ENCODE results near the gene LITAFD. TPM values are rescaled to one million over a fixed set of nuclear protein-coding genes. Genes with fewer than 3 reads are reported as not detected.

Gene LITAFD
- total RNA-seq, 1 experiment from 2014 or later = not detected

DNA sequence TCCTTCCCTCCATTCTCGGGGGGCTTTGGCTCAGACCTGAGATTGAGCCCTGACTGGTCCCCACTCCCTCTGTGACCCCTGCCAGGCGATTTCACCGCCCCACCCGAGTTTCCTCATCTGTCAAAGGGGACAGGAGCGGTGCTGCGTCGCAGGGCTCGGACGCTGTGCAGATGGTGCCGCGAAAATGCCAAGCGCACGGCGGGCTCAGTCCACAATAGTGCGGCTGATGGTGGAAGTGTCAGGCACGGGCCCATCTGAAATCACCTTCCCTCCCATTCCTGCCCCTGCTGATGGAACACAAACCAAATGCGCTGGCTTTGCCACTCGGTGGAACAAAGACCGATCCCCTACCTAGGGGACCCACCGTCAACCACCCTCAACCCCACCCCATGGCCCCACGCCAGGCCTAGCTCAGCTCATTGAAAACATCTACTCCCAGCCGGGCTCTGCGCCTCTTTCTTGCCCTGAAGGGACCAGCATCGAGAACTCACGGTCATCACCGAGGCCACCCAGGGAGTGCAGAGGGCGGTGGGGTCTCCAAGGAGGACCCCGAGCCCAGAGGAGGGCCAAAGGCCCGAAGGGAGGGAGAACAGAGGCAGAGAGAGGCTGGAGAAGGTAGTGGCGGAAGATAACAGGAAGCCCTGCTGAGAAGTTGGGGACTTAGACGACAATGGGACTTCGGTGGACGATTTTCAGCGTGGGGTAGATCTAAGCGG is 14.8 kb upstream of the LITAFD start:
- Mint-ChIP-seq H3K4me3 (ENCODE audit: unreplicated experiment) (peak overlapping the region; percentile 97), H3K9me3 (ENCODE audit: unreplicated experiment) (no peaks in the 10 kb centered on the region), H3K27me3 (ENCODE audit: insufficient read depth, unreplicated experiment) (no peaks in the 10 kb centered on the region), H3K4me1 (ENCODE audit: low read depth, unreplicated experiment) (peaks cover 15% of the 10 kb centered on the region), H3K36me3 (ENCODE audit: insufficient read depth, unreplicated experiment) (peaks cover 43% of the 10 kb centered on the region), H3K27ac (ENCODE audit: unreplicated experiment) (peak overlapping the region; percentile 97)
- no peaks in the 10 kb centered on the region for H3K9me3 ChIP-seq
- CTCF ChIA-PET = interaction anchor here (1.7 to 2.4 kb wide), 2 partner anchors 11 to 13 kb away, joined by 8 read pairs; no protein-coding TSS in a partner anchor
- BruUV-seq (replicated peaks) = no TSS peak
- peak overlapping the region; percentile 62 for H3K4me3 ChIP-seq (ENCODE audit: low read depth, low read length)
- no peaks in the 10 kb centered on the region for H3K36me3 ChIP-seq (ENCODE audit: control insufficient read depth, insufficient read depth, low read length)
- H3K27me3 ChIP-seq (replicated peaks; ENCODE audit: control insufficient read depth, insufficient read depth, low read length) = no peaks in the 10 kb centered on the region
- intact Hi-C loops (cut with micrococcal nuclease; ENCODE audit: unreplicated experiment) = loop anchor here (5.0 kb wide), 2 partner anchors 70 to 225 kb away; partner anchors contain the start of genes HAPSTR1, PMM2 and TMEM186
- peaks cover 55% of the 10 kb centered on the region for H3K4me1 ChIP-seq
- TF ChIP-seq, protein P1, sequence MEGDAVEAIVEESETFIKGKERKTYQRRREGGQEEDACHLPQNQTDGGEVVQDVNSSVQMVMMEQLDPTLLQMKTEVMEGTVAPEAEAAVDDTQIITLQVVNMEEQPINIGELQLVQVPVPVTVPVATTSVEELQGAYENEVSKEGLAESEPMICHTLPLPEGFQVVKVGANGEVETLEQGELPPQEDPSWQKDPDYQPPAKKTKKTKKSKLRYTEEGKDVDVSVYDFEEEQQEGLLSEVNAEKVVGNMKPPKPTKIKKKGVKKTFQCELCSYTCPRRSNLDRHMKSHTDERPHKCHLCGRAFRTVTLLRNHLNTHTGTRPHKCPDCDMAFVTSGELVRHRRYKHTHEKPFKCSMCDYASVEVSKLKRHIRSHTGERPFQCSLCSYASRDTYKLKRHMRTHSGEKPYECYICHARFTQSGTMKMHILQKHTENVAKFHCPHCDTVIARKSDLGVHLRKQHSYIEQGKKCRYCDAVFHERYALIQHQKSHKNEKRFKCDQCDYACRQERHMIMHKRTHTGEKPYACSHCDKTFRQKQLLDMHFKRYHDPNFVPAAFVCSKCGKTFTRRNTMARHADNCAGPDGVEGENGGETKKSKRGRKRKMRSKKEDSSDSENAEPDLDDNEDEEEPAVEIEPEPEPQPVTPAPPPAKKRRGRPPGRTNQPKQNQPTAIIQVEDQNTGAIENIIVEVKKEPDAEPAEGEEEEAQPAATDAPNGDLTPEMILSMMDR (IDR thresholded peaks at IDR 0.05; ENCODE audit: insufficient read depth in 1 of 2, low read depth in 1 of 2, low read length in 1 of 2, severe bottlenecking in 1 of 2, unreplicated experiment in 1 of 2) = no peak
- DNase-seq = no peak
- POLR2A ChIA-PET = no interaction called here

DNA sequence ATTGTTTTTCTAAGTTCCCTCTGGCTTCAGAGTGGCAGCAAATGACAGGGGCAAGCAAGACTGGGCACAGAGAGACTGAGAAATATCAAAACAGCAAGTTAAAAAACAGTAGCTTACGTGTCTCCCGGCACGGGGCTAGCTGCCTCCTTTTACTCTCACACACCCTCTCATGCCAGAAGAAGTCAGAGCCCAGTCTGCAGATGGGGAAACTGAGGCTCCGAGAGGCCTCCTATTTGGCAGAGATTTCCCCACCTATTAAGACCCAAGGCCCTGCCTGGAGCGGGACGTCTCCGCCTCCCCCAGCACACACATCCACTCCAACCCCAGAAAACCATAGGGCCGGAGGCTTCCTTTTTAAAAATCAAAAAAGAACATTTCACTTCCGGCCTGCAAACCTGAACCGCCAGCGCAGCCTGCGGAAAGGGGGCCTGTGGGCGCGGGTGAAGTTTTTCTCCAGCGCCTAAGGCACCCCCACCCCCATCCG is 14.2 kb upstream of the LITAFD start:
- no peaks in the 10 kb centered on the region for H3K27me3 Mint-ChIP-seq (ENCODE audit: insufficient read depth, unreplicated experiment)
- Histone ChIP-seq H3K27me3 (replicated peaks; ENCODE audit: control insufficient read depth, insufficient read depth, low read length) (no peaks in the 10 kb centered on the region), H3K4me3 (ENCODE audit: low read depth, low read length) (peak overlapping the region; percentile 62), H3K4me1 (peaks cover 49% of the 10 kb centered on the region), H3K9me3 (no peaks in the 10 kb centered on the region), H3K36me3 (ENCODE audit: control insufficient read depth, insufficient read depth, low read length) (no peaks in the 10 kb centered on the region)
- H3K36me3 Mint-ChIP-seq (ENCODE audit: insufficient read depth, unreplicated experiment) = peaks cover 37% of the 10 kb centered on the region
- ChIA-PET POLR2A (interaction anchor here (0.5 to 1.6 kb wide), 3 partner anchors 11 to 71 kb away, joined by 4 to 9 read pairs (median 8); partner anchors contain the start of genes PMM2 and TMEM186), CTCF (interaction anchor here (1.2 to 2.4 kb wide), 5 partner anchors 8 to 77 kb away, joined by 3 to 8 read pairs (median 5); no protein-coding TSS in a partner anchor)
- H3K4me1 Mint-ChIP-seq (ENCODE audit: low read depth, unreplicated experiment) = peaks cover 15% of the 10 kb centered on the region
- TSS peak; percentile 67 for BruUV-seq (replicated peaks)
- peak overlapping the region; percentile 97 for H3K4me3 Mint-ChIP-seq (ENCODE audit: unreplicated experiment)
- intact Hi-C loops (cut with micrococcal nuclease; ENCODE audit: unreplicated experiment) = loop anchor here (5.0 kb wide), 2 partner anchors 71 to 224 kb away; partner anchors contain the start of genes HAPSTR1, PMM2 and TMEM186
- TF ChIP-seq, protein P1 (IDR thresholded peaks at IDR 0.05; ENCODE audit: insufficient read depth in 1 of 2, low read depth in 1 of 2, low read length in 1 of 2, severe bottlenecking in 1 of 2, unreplicated experiment in 1 of 2) = no peak
- peak overlapping the region; percentile 97 for H3K27ac Mint-ChIP-seq (ENCODE audit: unreplicated experiment)
- no peak for DNase-seq
- H3K9me3 Mint-ChIP-seq (ENCODE audit: unreplicated experiment) = no peaks in the 10 kb centered on the region

DNA sequence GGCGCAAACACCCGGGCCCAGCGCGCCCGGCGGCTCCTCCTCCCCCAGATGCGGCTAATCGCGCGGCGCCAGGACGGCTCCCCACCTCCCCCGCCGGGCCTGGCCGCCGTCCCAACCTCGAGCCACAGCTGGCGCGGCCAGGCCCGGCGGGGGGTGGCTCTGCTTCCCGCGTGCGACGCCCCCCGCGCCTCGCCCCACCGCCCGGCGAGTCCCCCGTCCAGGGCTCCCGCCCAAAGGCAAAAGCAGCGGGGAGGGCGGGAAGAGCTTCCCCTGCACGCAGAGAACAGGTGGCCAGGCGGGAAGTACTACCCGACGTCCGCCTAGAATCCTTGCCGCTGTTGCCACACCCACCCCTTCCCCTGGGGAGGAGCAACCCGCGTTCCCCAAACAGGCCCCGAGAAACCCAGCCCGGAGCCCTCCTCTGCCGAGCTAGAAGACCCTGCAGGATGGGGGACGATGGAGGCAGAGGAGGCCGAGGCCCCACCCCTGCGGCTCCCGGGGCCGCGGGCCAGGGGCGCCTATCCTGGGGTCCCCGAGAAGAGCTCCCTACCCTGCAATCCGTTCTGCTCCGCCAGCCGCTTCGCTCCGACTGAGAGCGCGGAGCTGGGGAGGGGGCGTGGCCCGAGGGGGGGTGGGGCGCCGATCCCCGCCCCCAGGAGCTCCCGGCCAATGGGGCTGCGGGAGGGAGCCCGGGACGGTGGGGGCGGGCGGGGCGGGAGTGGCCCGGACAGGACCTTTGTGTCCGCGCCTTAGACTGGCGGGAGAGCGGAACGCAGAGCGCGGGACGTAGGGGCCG is 13.5 kb upstream of the LITAFD start, which contains the start of gene CARHSP1:
Gene CARHSP1, minus strand, starts transcription at position 591 of the 796 bp plus-strand sequence. CDS start 9,678 bp downstream, outside the sequence.
- Histone ChIP-seq H3K4me1 (peaks cover 42% of the 10 kb centered on the region), H3K36me3 (ENCODE audit: control insufficient read depth, insufficient read depth, low read length) (no peaks in the 10 kb centered on the region), H3K4me3 (ENCODE audit: low read depth, low read length) (peak within 1 kb of the TSS; percentile 62), H3K27me3 (replicated peaks; ENCODE audit: control insufficient read depth, insufficient read depth, low read length) (no peaks in the 10 kb centered on the region), H3K9me3 (no peaks in the 10 kb centered on the region)
- DNase-seq = peak; percentile 89
- H3K36me3 Mint-ChIP-seq (ENCODE audit: insufficient read depth, unreplicated experiment) = peaks cover 30% of the 10 kb centered on the region
- H3K4me3 Mint-ChIP-seq (ENCODE audit: unreplicated experiment) = peak within 1 kb of the TSS; percentile 97
- no peaks in the 10 kb centered on the region for H3K9me3 Mint-ChIP-seq (ENCODE audit: unreplicated experiment)
- peak within 1 kb of the TSS; percentile 97 for H3K27ac Mint-ChIP-seq (ENCODE audit: unreplicated experiment)
- BruUV-seq (replicated peaks) = no TSS peak
- intact Hi-C loops (cut with micrococcal nuclease; ENCODE audit: unreplicated experiment) = loop anchor here (1.0 to 5.0 kb wide), 3 partner anchors 10 to 224 kb away; partner anchors contain the start of genes HAPSTR1, PMM2 and TMEM186
- TF ChIP-seq, protein P1 (IDR thresholded peaks at IDR 0.05; ENCODE audit: insufficient read depth in 1 of 2, low read depth in 1 of 2, low read length in 1 of 2, severe bottlenecking in 1 of 2, unreplicated experiment in 1 of 2) = no peak
- POLR2A ChIA-PET = interaction anchor here (0.5 to 1.6 kb wide), 12 partner anchors 9 to 223 kb away, joined by 3 to 13 read pairs (median 4); partner anchors contain the start of genes ABAT, HAPSTR1, PMM2 and TMEM186
- CTCF ChIA-PET = interaction anchor here (0.6 to 2.4 kb wide), 13 partner anchors 8 to 222 kb away, joined by 3 to 8 read pairs (median 5); no protein-coding TSS in a partner anchor
- H3K27me3 Mint-ChIP-seq (ENCODE audit: insufficient read depth, unreplicated experiment) = no peaks in the 10 kb centered on the region
- H3K4me1 Mint-ChIP-seq (ENCODE audit: low read depth, unreplicated experiment) = peaks cover 15% of the 10 kb centered on the region
